Naive thymus-derived CD8-positive, alpha-beta T cell (primary cell): ENCODE results near the gene SHROOM3. TPM values are rescaled to one million over a fixed set of nuclear protein-coding genes. Genes with fewer than 3 reads are reported as not detected.
A peak's percentile ranks its signal among the peaks of the same experiment; 100 is the strongest.

Experiments used
- ATAC-seq, 2 donors: fragments of 150-1000 bp; cut with Tn5 transposase in 1 of 2; sonication (Bioruptor Pico), chemical (Tn5 transposase) in 1 of 2; 1 replicate in 1 of 2; 2 replicates in 1 of 2; pipeline ENCODE4 v1.10.0; 2021; ENCODE audit warnings: mild to moderate bottlenecking in 2 of 2, moderate library complexity in 2 of 2
- POLR2A ChIA-PET: fragments of 350-600 bp; sonication (Branson Sonifier 250); formaldehyde crosslinking; loops from one replicate; lab custom pipeline; 2021; ENCODE audit warnings: antibody characterized with exemption; lab: Charles Lee
- DNase-seq, 10 donors: peaks; one replicate each; pipeline versions ENCODE4 v3.0.0 to v3.0.0-alpha.2; 2020 to 2022
- H3K27ac Mint-ChIP-seq, 10 donors: one replicate each; pipeline ENCODE4 v1.8.0; 2020 to 2022; ENCODE audit warnings: mild to moderate bottlenecking in 10 of 10, mixed read lengths in 10 of 10, moderate library complexity in 4 of 10, inconsistent platforms in 1 of 10
- H3K27me3 Mint-ChIP-seq, 5 donors: one replicate each; pipeline ENCODE4 v1.8.0; 2021 to 2022; ENCODE audit warnings: mixed read lengths in 5 of 5
- H3K36me3 Mint-ChIP-seq, 3 donors: one replicate each; pipeline ENCODE4 v1.8.0; 2020 to 2022; ENCODE audit warnings: mixed read lengths in 3 of 3, mild to moderate bottlenecking in 2 of 3, inconsistent platforms in 1 of 3
- H3K4me1 Mint-ChIP-seq, 4 donors: one replicate each; pipeline ENCODE4 v1.8.0; 2021 to 2022; ENCODE audit warnings: mixed read lengths in 4 of 4
- H3K4me3 Mint-ChIP-seq, 10 donors: one replicate each; pipeline ENCODE4 v1.8.0; 2020 to 2022; ENCODE audit warnings: mild to moderate bottlenecking in 10 of 10, mixed read lengths in 10 of 10, moderate library complexity in 6 of 10, inconsistent platforms in 1 of 10
- H3K9me3 Mint-ChIP-seq, 9 donors: one replicate each; pipeline ENCODE4 v1.8.0; 2020 to 2022; ENCODE audit warnings: mixed read lengths in 9 of 9, mild to moderate bottlenecking in 3 of 9, inconsistent platforms in 1 of 9, moderate library complexity in 1 of 9
- polyA plus RNA-seq, 3 donors: library from polyadenylated mRNA; unstranded; fragments of 300-500 nt; fragmentation: Illumina TruSeq; gene quantifications; one replicate each; pipeline ENCODE4 v1.2.3, GENCODE V29; 2021
- total RNA-seq, 8 experiments: library from RNA in 2 of 8; stranded (reverse) in 2 of 8; gene quantifications; one replicate each; pipeline ENCODE4 v1.2.3 and lab custom pipeline; 2021 to 2026

Gene SHROOM3
- total and polyA plus RNA-seq, 5 experiments from 2014 or later: not detected

DNA sequence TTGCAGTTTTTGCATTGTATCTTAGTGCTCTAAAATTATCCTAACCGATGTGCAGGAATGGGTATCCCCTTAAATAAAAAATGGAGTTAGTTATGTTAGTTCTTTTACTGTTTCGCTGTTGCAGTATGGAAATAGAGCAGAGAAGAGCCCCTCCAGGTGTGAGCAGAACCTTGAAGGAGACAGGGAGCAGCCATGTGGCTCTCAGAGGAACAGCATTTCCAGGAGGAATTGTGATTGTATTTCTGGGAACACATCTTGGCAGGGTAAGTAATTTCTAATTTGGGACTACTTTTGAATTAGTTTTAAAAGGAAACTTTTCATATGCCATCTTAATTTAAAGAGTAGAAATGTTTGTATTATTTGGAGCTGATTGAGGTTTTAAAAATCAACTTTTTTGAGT is 8.8 kb upstream of the SHROOM3 start:
- DNase-seq (no peak), ATAC-seq (no peak)
- POLR2A ChIA-PET: no interaction called here
- H3K4me3 Mint-ChIP-seq: no peak overlapping the region
- no peaks in the 10 kb centered on the region for H3K9me3 Mint-ChIP-seq
- H3K27me3 Mint-ChIP-seq: peaks cover 4 to 18% (median 13%) of the 10 kb centered on the region in 5 donors
- H3K27ac Mint-ChIP-seq: no peak overlapping the region
- peaks cover 3 to 6% (median 3%) of the 10 kb centered on the region in 4 donors for H3K4me1 Mint-ChIP-seq
- no peaks in the 10 kb centered on the region for H3K36me3 Mint-ChIP-seq

DNA sequence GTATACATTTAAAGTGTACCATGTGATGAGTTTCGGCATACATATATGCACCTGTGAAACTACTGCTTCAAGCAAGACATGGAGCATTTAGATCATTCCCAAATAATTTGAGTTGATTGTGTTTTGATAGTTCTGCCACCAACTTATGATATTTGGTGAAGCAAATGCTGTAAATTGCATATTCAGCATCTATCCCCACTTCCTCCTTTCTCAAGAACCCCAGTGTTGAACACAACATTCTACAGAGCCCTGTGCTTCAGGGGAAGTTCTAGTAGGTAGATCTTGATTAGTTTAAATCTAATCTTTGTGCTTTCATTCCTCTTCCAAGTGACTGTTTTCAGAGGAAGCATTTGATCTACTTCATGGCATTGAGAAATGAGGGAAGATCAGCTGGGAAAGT is 5.4 kb upstream of the SHROOM3 start:
- Mint-ChIP-seq H3K27ac (no peak overlapping the region), H3K4me1 (no peaks in the 10 kb centered on the region), H3K9me3 (no peaks in the 10 kb centered on the region), H3K27me3 (peaks cover 0 to 12% (median 9%) of the 10 kb centered on the region in 5 donors), H3K4me3 (no peak overlapping the region), H3K36me3 (no peaks in the 10 kb centered on the region)
- POLR2A ChIA-PET: no interaction called here
- ATAC-seq: no peak
- no peak for DNase-seq

DNA sequence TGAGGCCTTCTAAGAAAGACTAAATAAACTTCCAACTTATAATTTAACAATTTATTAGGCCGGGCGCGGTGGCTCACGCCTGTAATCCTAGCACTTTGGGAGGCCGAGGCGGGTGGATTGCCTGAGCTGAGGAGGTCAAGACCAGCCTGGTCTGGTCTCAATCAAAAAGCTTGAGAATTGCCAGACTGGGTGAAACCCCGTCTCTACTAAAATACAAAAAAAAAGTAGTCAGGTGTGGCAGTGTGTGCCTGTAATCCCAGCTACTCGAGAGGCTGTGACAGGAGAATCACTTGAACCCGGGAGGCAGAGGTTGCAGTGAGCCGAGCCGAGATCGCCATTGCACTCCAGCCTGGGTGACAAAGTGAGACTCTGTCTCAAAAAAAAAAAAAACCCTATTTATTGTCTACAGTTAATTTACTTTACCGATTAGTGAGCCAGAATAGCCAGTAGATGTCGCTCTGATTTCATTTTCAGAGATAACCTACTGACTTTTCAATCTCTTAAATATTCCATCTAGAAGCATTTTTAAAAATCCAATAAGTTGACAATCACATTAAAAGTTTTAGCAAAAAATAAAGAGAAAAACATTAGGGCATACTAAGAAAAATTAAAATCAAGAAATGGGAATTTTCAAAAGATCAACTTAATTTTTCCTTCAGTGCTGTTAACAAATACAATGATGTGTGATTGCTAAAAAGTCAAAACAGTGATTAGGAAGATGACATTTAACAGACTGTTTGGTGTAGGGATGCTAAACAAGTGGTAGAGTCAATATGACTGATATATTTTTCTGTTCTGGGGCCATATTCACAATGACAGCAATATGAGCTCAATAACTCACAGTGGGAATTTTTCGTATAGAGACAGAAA is 4.3 kb upstream of the SHROOM3 start:
- Mint-ChIP-seq H3K4me1 (peaks cover 0 to 8% (median 4%) of the 10 kb centered on the region in 4 donors), H3K27me3 (peaks cover 3 to 23% (median 9%) of the 10 kb centered on the region in 5 donors)
- ATAC-seq: no peak

DNA sequence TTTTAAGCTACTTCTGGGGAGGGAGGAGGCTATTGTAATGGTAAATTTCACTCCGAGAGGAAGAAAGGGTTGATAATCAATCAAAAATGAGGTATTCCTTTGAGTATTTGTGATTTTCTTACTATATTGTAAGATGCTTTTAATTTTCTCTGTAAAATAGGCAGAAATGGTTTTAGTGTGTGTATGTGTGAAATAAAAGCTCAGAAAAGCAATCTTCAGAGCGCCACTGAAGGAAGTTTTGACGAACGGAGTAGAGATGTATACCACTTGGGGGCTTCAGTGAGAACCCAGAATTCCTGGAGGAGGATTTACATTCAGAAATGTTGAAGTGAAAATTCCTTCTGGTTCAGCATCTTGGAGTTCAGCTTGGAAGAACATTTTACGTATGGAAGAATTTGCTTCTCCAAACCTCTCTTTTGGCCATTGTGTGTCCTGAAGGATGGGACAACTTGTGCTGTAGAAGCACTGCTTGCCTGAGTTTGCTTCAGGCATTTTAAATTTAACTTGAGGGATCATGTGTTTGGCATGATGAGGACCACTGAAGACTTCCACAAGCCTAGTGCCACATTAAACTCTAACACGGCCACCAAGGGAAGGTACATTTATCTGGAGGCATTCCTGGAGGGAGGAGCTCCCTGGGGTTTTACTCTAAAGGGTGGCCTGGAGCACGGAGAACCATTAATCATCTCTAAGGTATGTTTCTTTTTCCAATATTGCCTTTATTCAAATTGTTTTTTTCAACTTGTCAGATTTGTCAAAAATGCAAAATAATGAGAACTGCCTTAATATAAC is 695 bp downstream of the SHROOM3 start:
- Mint-ChIP-seq H3K27me3 (peaks cover 12 to 54% (median 16%) of the 10 kb centered on the region in 5 donors), H3K36me3 (peaks cover 0 to 6% (median 0%) of the 10 kb centered on the region in 3 donors), H3K27ac (peak overlapping the region in 2 of 10 donors; percentile 8 to 61), H3K4me3 (no peak overlapping the region), H3K9me3 (no peaks in the 10 kb centered on the region), H3K4me1 (peaks cover 0 to 8% (median 4%) of the 10 kb centered on the region in 4 donors)
- POLR2A ChIA-PET: no interaction called here
- ATAC-seq (no peak), DNase-seq (no peak)

More for the DNA sequence above, 4.3 kb upstream of the SHROOM3 start:
- DNase-seq: peak in 4 of 10 donors; percentile 16 to 34 (median 21)
- Mint-ChIP-seq H3K36me3 (no peaks in the 10 kb centered on the region), H3K9me3 (no peaks in the 10 kb centered on the region), H3K27ac (no peak overlapping the region), H3K4me3 (no peak overlapping the region)
- POLR2A ChIA-PET: no interaction called here

DNA sequence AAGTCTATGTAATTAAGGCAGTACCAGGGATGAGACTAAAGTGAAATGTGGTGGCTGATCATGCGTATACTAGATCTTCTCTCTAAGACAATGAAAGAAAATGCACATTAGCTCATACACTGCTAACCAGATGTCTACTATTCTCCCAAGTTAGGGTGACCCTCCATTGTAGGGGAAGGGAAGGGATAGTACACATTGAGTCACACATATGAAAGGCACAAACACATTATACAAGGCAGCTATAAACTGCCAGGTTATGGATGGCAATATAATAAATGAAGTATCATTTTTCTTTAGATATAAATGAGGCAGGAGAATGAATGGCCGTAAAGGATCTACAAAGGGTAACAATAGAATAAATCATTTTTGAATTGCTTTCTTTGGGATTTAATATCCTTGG is 4.5 kb downstream of the SHROOM3 start:
- Mint-ChIP-seq H3K4me3 (no peak overlapping the region), H3K36me3 (peaks cover 0 to 6% (median 0%) of the 10 kb centered on the region in 3 donors), H3K9me3 (no peaks in the 10 kb centered on the region), H3K4me1 (peaks cover 0 to 8% (median 4%) of the 10 kb centered on the region in 4 donors), H3K27me3 (peaks cover 13 to 43% (median 19%) of the 10 kb centered on the region in 5 donors), H3K27ac (no peak overlapping the region)
- POLR2A ChIA-PET: no interaction called here
- ATAC-seq (no peak), DNase-seq (no peak)

DNA sequence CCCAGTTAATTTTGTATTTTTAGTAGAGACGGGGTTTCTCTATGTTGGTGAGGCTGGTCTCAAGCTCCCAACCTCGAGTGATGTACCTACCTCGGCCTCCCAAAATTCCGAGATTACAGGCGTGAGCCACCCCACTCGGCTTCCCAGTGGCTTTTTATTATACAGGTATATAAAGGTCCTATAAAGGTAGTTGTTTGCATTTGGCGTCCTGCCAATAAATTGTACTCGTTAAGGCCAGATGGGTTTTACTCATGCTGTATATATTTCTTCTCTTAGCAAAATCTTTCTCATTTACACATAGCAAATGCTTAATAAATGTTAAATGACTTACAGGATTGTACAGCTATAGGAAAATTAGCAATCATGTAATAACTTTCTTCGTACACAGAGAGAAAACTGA is 6.9 kb downstream of the SHROOM3 start:
- Mint-ChIP-seq H3K27ac (no peak overlapping the region), H3K9me3 (no peaks in the 10 kb centered on the region), H3K4me3 (no peak overlapping the region), H3K36me3 (peaks cover 0 to 6% (median 0%) of the 10 kb centered on the region in 3 donors), H3K4me1 (no peaks in the 10 kb centered on the region), H3K27me3 (peaks cover 10 to 27% (median 14%) of the 10 kb centered on the region in 5 donors)
- DNase-seq (no peak), ATAC-seq (no peak)
- POLR2A ChIA-PET: no interaction called here

DNA sequence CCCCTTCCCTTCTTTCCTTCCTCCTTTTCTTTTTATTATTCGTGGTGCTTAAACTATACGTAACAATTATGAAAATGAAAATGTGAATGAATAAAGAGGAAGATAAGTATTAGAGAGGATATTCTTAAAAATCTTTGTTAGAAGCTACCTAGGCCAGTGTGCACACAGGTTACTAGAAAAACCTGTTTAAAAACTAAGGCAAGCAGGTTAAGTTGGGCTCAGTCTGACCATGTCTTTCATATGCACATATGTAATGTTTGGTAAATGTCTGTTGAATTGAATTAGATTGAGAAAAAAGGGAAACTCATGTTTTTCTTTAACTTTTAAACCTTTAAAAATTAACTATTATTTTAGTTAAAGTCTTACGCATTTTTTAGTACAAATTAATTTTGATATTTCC is 7.8 kb downstream of the SHROOM3 start:
- H3K27me3 Mint-ChIP-seq: peaks cover 10 to 18% (median 10%) of the 10 kb centered on the region in 5 donors
- POLR2A ChIA-PET: no interaction called here
- no peaks in the 10 kb centered on the region for H3K9me3 Mint-ChIP-seq
- DNase-seq: no peak
- H3K27ac Mint-ChIP-seq: peak overlapping the region in 1 of 10 donors; percentile 65
- no peak for ATAC-seq
- H3K36me3 Mint-ChIP-seq: peaks cover 0 to 6% (median 0%) of the 10 kb centered on the region in 3 donors
- no peaks in the 10 kb centered on the region for H3K4me1 Mint-ChIP-seq
- no peak overlapping the region for H3K4me3 Mint-ChIP-seq

DNA sequence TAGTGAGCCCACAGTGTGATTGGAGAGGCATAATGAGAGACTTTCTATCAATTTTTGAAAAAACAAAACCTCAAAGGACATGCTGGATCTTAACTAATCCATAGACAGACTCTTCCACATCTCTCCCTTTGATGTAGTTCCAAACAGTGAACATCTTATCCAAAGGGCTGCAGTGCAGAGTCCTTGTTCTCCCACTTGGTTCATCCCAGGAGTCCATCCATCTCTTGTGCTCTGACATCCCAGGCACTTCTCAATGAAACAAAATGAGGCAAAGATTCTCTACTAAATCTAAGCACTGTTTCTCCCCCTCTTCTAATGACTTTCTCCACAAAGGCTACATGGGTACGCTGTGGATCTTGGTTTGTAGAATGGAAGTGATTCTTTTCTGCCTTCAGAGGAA is 8.3 kb downstream of the SHROOM3 start:
- no peak for ATAC-seq
- H3K27ac Mint-ChIP-seq: peak overlapping the region in 1 of 10 donors; percentile 65

DNA sequence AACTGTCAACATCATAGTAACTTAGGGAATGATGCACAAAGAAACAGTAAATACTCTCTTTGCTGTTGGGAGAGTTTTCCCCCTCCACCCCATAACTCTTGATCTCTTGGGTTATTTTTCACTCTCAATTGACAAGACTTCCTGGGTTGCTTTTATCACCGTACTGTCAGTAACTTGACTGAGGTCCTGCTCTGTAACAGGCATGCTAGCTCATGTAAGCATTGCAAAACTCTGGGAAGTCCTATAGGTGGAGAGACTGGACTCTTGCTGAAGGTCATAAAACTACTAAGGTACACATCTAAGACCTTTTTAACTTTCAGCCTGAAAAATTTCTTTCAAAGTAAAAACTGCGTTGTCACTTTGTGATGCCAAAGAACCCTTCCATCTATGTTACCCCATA is 10.9 kb downstream of the SHROOM3 start:
- DNase-seq (no peak), ATAC-seq (no peak)
- H3K27ac Mint-ChIP-seq: no peak overlapping the region
- H3K4me1 Mint-ChIP-seq: peaks cover 0 to 10% (median 0%) of the 10 kb centered on the region in 4 donors
- no peaks in the 10 kb centered on the region for H3K36me3 Mint-ChIP-seq
- H3K9me3 Mint-ChIP-seq: no peaks in the 10 kb centered on the region
- POLR2A ChIA-PET: no interaction called here
- no peak overlapping the region for H3K4me3 Mint-ChIP-seq
- peaks cover 0 to 9% (median 6%) of the 10 kb centered on the region in 5 donors for H3K27me3 Mint-ChIP-seq

More for the DNA sequence above, 8.3 kb downstream of the SHROOM3 start:
- DNase-seq: no peak
- Mint-ChIP-seq H3K9me3 (no peaks in the 10 kb centered on the region), H3K36me3 (peaks cover 0 to 6% (median 0%) of the 10 kb centered on the region in 3 donors), H3K27me3 (peaks cover 9 to 15% (median 10%) of the 10 kb centered on the region in 5 donors), H3K4me1 (no peaks in the 10 kb centered on the region), H3K4me3 (no peak overlapping the region)
- POLR2A ChIA-PET: no interaction called here

DNA sequence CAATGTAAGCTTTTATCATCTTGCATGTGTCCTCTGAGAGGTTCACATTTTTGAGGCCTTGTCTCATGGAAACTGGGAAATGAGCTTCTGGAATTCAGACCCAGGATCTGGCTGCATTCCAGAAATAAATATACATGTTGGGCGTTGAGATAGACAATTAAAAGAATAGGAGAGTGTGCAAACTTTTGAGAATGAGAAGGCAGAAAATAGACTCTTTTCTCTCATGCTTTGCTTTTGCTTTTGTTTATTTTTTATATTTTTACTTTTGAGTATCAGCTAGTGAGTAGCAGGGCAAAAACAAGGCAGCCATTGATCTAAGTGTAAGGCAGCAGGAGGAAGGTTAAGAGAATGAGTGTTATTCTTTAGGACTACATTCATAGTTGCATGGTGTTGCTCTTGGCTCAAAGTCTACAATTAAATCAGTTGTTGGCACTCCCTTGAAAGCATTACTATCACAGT is 12.4 kb downstream of the SHROOM3 start:
- no peaks in the 10 kb centered on the region for H3K36me3 Mint-ChIP-seq

DNA sequence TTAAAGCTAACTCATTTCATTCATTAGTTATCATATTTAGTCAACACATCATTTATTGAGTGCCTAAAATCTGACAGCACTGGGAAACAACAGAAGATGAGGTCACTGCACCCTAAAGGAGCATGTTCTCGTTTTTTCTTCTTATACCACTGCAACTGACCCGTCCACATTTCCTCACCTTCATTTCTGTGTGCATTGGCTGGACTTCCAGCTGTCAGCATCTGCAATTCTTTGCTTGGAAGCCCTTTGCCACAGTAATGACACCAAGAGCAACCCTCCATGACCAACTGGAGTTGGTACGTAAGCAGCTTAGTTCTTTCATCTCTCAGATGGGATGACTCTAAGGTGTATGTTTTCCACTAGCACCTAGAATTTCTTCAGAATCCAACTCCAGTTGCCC is 13.2 kb downstream of the SHROOM3 start:
- H3K4me1 Mint-ChIP-seq: peaks cover 0 to 10% (median 0%) of the 10 kb centered on the region in 4 donors
- H3K27me3 Mint-ChIP-seq: peaks cover 0 to 10% (median 4%) of the 10 kb centered on the region in 5 donors
- POLR2A ChIA-PET: no interaction called here
- no peak for ATAC-seq
- H3K36me3 Mint-ChIP-seq: no peaks in the 10 kb centered on the region
- no peaks in the 10 kb centered on the region for H3K9me3 Mint-ChIP-seq
- no peak overlapping the region for H3K27ac Mint-ChIP-seq
- DNase-seq: no peak
- no peak overlapping the region for H3K4me3 Mint-ChIP-seq

More for the DNA sequence above, 12.4 kb downstream of the SHROOM3 start:
- Mint-ChIP-seq H3K4me3 (no peak overlapping the region), H3K27me3 (peaks cover 0 to 7% (median 4%) of the 10 kb centered on the region in 5 donors), H3K9me3 (no peaks in the 10 kb centered on the region), H3K4me1 (peaks cover 0 to 10% (median 0%) of the 10 kb centered on the region in 4 donors), H3K27ac (no peak overlapping the region)
- no peak for DNase-seq
- POLR2A ChIA-PET: no interaction called here
- no peak for ATAC-seq

DNA sequence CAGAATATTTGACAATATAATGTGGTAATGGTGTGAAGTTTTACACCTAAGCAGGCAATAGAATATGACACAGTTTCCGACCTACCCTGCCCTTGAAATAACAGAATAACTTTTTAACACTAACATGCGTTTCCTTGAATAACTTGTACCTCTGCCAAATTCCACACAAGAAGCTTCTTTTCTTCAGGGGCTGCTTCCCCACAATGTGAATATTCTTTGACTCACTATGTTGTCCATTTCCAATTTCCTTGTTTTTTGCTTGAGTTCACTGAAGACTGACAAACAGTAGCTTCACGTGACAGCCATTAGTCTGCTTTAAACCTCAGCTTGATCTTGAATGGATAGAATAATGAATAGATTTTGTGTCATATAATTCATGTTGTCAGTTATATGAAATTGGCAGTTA is 14.3 kb downstream of the SHROOM3 start:
- no peak for DNase-seq
- Mint-ChIP-seq H3K36me3 (no peaks in the 10 kb centered on the region), H3K4me1 (peaks cover 0 to 10% (median 0%) of the 10 kb centered on the region in 4 donors), H3K9me3 (no peaks in the 10 kb centered on the region), H3K27me3 (peaks cover 0 to 10% (median 4%) of the 10 kb centered on the region in 5 donors), H3K4me3 (no peak overlapping the region), H3K27ac (no peak overlapping the region)
- no peak for ATAC-seq
- POLR2A ChIA-PET: no interaction called here
